PC-9 (cell line): Measurements from ENCODE around the gene VTCN1. TPM values are rescaled to one million over a fixed set of nuclear protein-coding genes. Genes with fewer than 3 reads are reported as not detected.

Experiments used
- BruUV-seq: library from RNA; stranded (reverse); fragments of 400-500 nt; replicated peaks from 2 replicates; lab custom pipeline; 2021; lab: Mats Ljungman, UMichigan
- CTCF ChIA-PET: fragments of 300-600 bp; sonication (Branson Sonifier 250); formaldehyde crosslinking; loops from one replicate; lab custom pipeline; 2022; ENCODE audit warnings: antibody characterized with exemption; lab: Charles Lee
- POLR2A ChIA-PET: fragments of 300-600 bp; sonication (Branson Sonifier 250); formaldehyde crosslinking; loops from one replicate; lab custom pipeline; 2022; ENCODE audit warnings: antibody characterized with exemption; ENCODE audit not compliant: unreplicated experiment; lab: Charles Lee
- DNase-seq, 2 experiments: peaks; one replicate each; pipeline versions ENCODE4 v3.0.0 to v3.0.0-alpha.2; 2015 to 2022; ENCODE audit warnings: mixed read lengths in 1 of 2
- H2AFZ ChIP-seq: fragments of 200-600 bp; sonication (generic); 2 replicates; pipeline ENCODE4 v1.8.1; 2017; ENCODE audit warnings: antibody characterized with exemption
- H3F3A ChIP-seq: fragments of 200-600 bp; sonication (generic); 2 replicates; pipeline ENCODE4 v1.8.1; 2017; ENCODE audit warnings: antibody characterized with exemption, mild to moderate bottlenecking, low read depth; ENCODE audit not compliant: insufficient read depth
- H3K27ac ChIP-seq: fragments of 200-600 bp; sonication (generic); 2 replicates; pipeline ENCODE4 v1.6.1; 2016; ENCODE audit warnings: mixed run types
- H3K27me3 ChIP-seq: fragments of 200-600 bp; sonication (generic); 2 replicates; pipeline ENCODE4 v1.6.1; 2016; ENCODE audit warnings: low read depth, mixed run types; ENCODE audit not compliant: insufficient read depth
- H3K36me3 ChIP-seq: fragments of 200-600 bp; sonication (generic); 2 replicates; pipeline ENCODE4 v1.6.1; 2016; ENCODE audit warnings: low read depth, mixed run types
- H3K4me1 ChIP-seq: fragments of 200-600 bp; sonication (generic); replicated peaks from 2 replicates; pipeline ENCODE4 v1.6.1; 2016; ENCODE audit warnings: mixed run types; ENCODE audit not compliant: insufficient read depth
- H3K4me2 ChIP-seq: fragments of 200-600 bp; sonication (generic); 2 replicates; pipeline ENCODE4 v1.6.1; 2017; ENCODE audit warnings: mixed run types
- H3K4me3 ChIP-seq: fragments of 200-600 bp; sonication (generic); 2 replicates; pipeline ENCODE4 v1.6.1; 2016; ENCODE audit warnings: mixed run types
- H3K79me2 ChIP-seq: fragments of 200-600 bp; sonication (generic); 2 replicates; pipeline ENCODE4 v1.6.1; 2017; ENCODE audit warnings: low read depth, mixed run types
- H3K9me2 ChIP-seq: fragments of 200-600 bp; sonication (generic); 2 replicates; pipeline ENCODE4 v1.8.1; 2017; ENCODE audit warnings: mild to moderate bottlenecking; ENCODE audit not compliant: insufficient read depth
- H3K9me3 ChIP-seq: fragments of 200-600 bp; sonication (generic); 2 replicates; pipeline ENCODE4 v1.8.1; 2016; ENCODE audit warnings: low read depth; ENCODE audit not compliant: insufficient read depth
- H4K20me1 ChIP-seq: fragments of 200-600 bp; sonication (generic); 2 replicates; pipeline ENCODE4 v1.8.1; 2017; ENCODE audit not compliant: insufficient read depth
- EZH2 ChIP-seq: fragments of 200-600 bp; sonication (generic); IDR thresholded peaks from 2 replicates; pipeline ENCODE4 v1.8.0; 2017; ENCODE audit warnings: antibody characterized with exemption, low read depth
- intact Hi-C: fragments of 100-400 bp; cut with micrococcal nuclease; formaldehyde crosslinking; loops from one replicate; pipeline ENCODE4 v1.10.0; 2022; ENCODE audit not compliant: unreplicated experiment
- total RNA-seq: library from RNA; stranded (reverse); gene quantifications from 2 replicates; pipeline ENCODE4 v1.2.3, GENCODE V29; 2021
- TF ChIP-seq, protein P1 (sequence below): fragments of 200-600 bp; sonication (generic); conservative IDR thresholded peaks from 2 replicates; pipeline ENCODE4 v1.6.1; 2017; ENCODE audit warnings: mixed run types, antibody characterized with exemption, mild to moderate bottlenecking, moderate library complexity

VTCN1 gene
- total RNA-seq, 1 experiment from 2014 or later, result 5.0 TPM

GRCh38 chr1:117205368-117205767 is 5.4 kb downstream of the VTCN1 start:
- POLR2A ChIA-PET, result interaction anchor here (0.6 kb wide), 1 partner anchor 66 kb away, joined by 5 read pairs; no protein-coding TSS in a partner anchor
- no peak overlapping the region for H3K4me2 ChIP-seq
- peaks cover 22% of the 10 kb centered on the region for H3K4me1 ChIP-seq
- H3K27ac ChIP-seq, result no peak overlapping the region
- no peak for TF ChIP-seq EZH2
- TF ChIP-seq, protein P1, sequence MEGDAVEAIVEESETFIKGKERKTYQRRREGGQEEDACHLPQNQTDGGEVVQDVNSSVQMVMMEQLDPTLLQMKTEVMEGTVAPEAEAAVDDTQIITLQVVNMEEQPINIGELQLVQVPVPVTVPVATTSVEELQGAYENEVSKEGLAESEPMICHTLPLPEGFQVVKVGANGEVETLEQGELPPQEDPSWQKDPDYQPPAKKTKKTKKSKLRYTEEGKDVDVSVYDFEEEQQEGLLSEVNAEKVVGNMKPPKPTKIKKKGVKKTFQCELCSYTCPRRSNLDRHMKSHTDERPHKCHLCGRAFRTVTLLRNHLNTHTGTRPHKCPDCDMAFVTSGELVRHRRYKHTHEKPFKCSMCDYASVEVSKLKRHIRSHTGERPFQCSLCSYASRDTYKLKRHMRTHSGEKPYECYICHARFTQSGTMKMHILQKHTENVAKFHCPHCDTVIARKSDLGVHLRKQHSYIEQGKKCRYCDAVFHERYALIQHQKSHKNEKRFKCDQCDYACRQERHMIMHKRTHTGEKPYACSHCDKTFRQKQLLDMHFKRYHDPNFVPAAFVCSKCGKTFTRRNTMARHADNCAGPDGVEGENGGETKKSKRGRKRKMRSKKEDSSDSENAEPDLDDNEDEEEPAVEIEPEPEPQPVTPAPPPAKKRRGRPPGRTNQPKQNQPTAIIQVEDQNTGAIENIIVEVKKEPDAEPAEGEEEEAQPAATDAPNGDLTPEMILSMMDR, result no peak
- H3K36me3 ChIP-seq, result no peaks in the 10 kb centered on the region
- H4K20me1 ChIP-seq, result no peaks in the 10 kb centered on the region
- CTCF ChIA-PET, result no interaction called here
- H3K9me3 ChIP-seq, result no peaks in the 10 kb centered on the region
- no peaks in the 10 kb centered on the region for H3K27me3 ChIP-seq
- DNase-seq, result no peak
- BruUV-seq, result no TSS peak
- H3K9me2 ChIP-seq, result no peaks in the 10 kb centered on the region
- intact Hi-C loops, result no loop called here
- no peaks in the 10 kb centered on the region for H3K79me2 ChIP-seq
- no peaks in the 10 kb centered on the region; the same call in 1 of the 2 replicates for H3F3A ChIP-seq
- no peak overlapping the region for H3K4me3 ChIP-seq
- no peak overlapping the region for H2AFZ ChIP-seq

GRCh38 chr1:117201808-117202207 is 8.9 kb downstream of the VTCN1 start:
- ChIA-PET POLR2A (no interaction called here), CTCF (no interaction called here)
- no peaks in the 10 kb centered on the region for H3K4me1 ChIP-seq
- no peak overlapping the region for H3K4me2 ChIP-seq
- intact Hi-C loops, result no loop called here
- H3K36me3 ChIP-seq, result no peaks in the 10 kb centered on the region
- H3K27me3 ChIP-seq, result no peaks in the 10 kb centered on the region
- no peak overlapping the region for H2AFZ ChIP-seq
- BruUV-seq, result no TSS peak
- H3K4me3 ChIP-seq, result no peak overlapping the region
- no peaks in the 10 kb centered on the region for H4K20me1 ChIP-seq
- no peaks in the 10 kb centered on the region for H3K9me2 ChIP-seq
- H3K27ac ChIP-seq, result no peak overlapping the region
- H3F3A ChIP-seq, result no peaks in the 10 kb centered on the region
- DNase-seq, result no peak
- TF ChIP-seq, protein P1, result no peak
- TF ChIP-seq EZH2, result no peak
- H3K9me3 ChIP-seq, result no peaks in the 10 kb centered on the region
- no peaks in the 10 kb centered on the region for H3K79me2 ChIP-seq

DNA sequence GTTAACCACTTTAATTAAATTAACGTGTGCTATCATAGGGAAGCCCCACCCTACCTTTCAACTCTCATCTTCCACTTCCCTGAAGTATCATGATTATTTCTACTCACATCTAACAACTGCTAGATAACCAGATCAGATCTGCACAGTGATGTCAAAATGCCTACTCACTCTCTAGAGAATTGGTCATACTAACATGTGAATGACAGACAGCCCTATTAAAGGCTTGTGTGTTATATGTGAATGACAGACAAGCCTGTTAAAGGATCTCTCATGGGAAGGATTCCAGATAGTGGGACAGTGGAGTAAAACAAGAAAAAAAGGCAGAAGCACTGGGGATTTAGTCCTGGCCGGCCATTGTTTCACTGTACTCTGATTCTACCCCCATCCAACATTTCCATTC is 12.6 kb downstream of the VTCN1 start:
- Histone ChIP-seq H4K20me1 (no peaks in the 10 kb centered on the region), H2AFZ (no peak overlapping the region), H3K36me3 (no peaks in the 10 kb centered on the region), H3K9me3 (no peaks in the 10 kb centered on the region), H3K27me3 (no peaks in the 10 kb centered on the region), H3K4me3 (no peak overlapping the region), H3K9me2 (no peaks in the 10 kb centered on the region), H3K27ac (no peak overlapping the region), H3K4me2 (no peak overlapping the region), H3F3A (no peaks in the 10 kb centered on the region), H3K79me2 (no peaks in the 10 kb centered on the region), H3K4me1 (no peaks in the 10 kb centered on the region)
- DNase-seq, result no peak
- no peak for TF ChIP-seq EZH2
- ChIA-PET POLR2A (no interaction called here), CTCF (no interaction called here)
- BruUV-seq, result no TSS peak
- intact Hi-C loops, result no loop called here

GRCh38 chr1:117189726-117190125 is 21.0 kb downstream of the VTCN1 start:
- H3K4me1 ChIP-seq, result 0 out of 2 replicates have a peak, but pooled peaks cover 8% of the 10 kb centered on the region
- H3K9me3 ChIP-seq, result 0 out of 2 replicates have a peak, but pooled peaks cover 8% of the 10 kb centered on the region
- intact Hi-C loops, result no loop called here
- no peak overlapping the region for H3K27ac ChIP-seq
- no peaks in the 10 kb centered on the region for H3K79me2 ChIP-seq
- no peaks in the 10 kb centered on the region for H3K9me2 ChIP-seq
- no peaks in the 10 kb centered on the region for H4K20me1 ChIP-seq
- CTCF ChIA-PET, result no interaction called here
- no peaks in the 10 kb centered on the region for H3F3A ChIP-seq
- no peak overlapping the region for H3K4me3 ChIP-seq
- no peak overlapping the region for H3K4me2 ChIP-seq
- TF ChIP-seq, protein P1, result no peak
- TF ChIP-seq EZH2, result no peak
- H2AFZ ChIP-seq, result no peak overlapping the region
- no peak for DNase-seq
- BruUV-seq, result no TSS peak
- H3K27me3 ChIP-seq, result no peaks in the 10 kb centered on the region
- H3K36me3 ChIP-seq, result no peaks in the 10 kb centered on the region
- POLR2A ChIA-PET, result no interaction called here
